GM12892 (cell line): ENCODE data around the gene FGGY.

Experiments
- POLR2A ChIP-seq: IDR thresholded peaks from 2 replicates; pipeline ENCODE4 v1.6.1; 2011; ENCODE audit warnings: low read depth, low read length, control low read depth
- POLR2AphosphoS5 ChIP-seq: IDR thresholded peaks from 2 replicates; pipeline ENCODE4 v1.6.1; 2011; ENCODE audit warnings: low read depth, low read length, control low read depth
- TAF1 ChIP-seq: IDR thresholded peaks from 2 replicates; pipeline ENCODE4 v1.6.1; 2011; ENCODE audit warnings: low read depth, mild to moderate bottlenecking, control low read depth, low read length, borderline replicate concordance

- TF ChIP-seq POLR2AphosphoS5: no peak
- TF ChIP-seq POLR2A: no peak
- no peak for TF ChIP-seq TAF1
Measured at GRCh38 chr1:59445040-59445439, 148.1 kb downstream of the FGGY start.
